NCI-H526 treated with DMSO at 0.1 percent for 48 hours (cell line): ENCODE data around the gene PPHLN1.

ENCODE experiments used
- DNase-seq: peaks from one replicate; lab custom pipeline; 2025; lab: John Stamatoyannopoulos, UW

Gene PPHLN1

DNA sequence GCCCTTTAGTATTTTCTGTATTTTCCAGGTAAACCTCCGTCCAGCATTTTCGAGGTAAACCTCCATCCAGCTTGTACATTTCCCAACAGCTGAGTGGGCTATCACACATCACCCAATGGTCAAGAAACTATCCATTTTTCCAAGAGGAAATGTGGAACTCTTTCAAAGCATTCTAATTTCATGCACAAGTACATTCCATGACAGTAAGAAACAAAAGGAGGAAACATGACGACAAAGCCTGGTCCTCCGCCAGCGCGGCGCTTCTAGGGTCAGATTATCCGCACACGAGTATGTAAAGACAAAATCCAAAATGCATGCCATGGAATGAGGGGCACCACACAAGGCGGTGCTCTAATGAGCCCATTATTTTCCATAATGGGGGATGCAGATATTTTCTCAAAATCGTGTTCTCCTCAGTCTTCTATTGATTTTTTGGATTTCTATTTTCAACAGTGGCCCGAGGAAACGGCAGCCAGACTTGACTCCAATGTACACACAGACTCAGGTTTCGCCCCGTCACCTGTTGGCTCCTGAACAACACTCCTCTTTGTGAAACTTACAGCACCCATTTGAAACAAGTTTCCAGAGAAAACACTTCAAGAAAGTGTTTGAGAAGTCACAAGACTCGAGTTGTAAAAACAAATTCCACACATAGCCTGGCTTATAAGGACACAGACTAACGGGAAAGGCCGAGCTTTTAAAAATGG is 156.2 kb downstream of the PPHLN1 start:
- no peak for DNase-seq

DNA sequence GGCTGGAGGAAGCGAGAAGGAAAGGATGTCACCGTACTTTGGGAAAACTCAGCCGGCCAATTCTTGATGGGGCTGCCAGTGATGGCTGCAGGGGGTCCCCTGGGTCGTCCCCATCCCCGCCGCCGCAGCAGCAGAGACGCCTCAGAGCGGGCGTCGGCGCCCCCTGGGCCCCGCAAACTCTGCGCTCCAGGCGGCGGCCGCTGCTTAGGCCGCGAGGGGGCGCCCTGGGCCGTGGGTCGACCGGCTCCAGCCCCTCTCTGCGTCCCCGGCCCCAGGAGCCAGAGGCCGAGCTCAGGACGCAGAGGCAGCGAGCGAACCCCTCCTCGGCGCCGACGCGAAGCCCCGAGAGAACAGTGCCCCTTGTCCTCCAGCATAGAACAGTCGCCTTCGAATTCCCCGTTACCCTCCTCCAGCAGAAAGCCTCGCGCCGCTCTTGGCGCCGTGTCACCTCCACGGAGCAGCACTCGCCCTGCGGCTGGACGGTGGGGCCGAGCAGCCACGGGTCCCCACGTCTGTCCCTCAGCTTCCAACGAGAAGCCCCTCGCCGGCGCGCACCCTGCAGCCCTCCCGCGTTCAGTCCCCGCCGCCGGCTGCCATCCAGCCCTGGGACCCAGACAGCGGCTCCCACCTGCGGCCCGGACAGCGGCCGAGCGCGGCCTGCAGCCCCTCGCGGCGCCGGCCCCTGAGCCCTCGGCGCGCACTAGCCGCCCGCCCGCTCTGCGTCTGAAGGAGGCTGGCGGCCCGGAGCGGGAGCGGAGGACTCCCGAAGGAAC is 157.0 kb downstream of the PPHLN1 start:
- peak; percentile 22 for DNase-seq

DNA sequence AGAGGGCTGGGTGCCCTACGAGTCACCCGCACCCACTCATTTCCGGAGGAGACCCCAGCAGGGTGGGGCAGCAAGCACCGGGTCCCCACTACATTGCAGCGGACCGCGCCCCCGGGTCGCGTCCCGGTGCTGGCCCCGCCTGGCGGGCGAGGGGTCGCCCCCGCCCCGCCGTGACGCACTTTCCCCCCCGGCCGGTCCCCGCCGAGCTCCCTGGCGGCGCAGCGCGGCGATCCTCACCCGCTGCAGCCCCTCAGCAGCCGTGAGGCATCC is 157.5 kb downstream of the PPHLN1 start:
- no peak for DNase-seq

DNA sequence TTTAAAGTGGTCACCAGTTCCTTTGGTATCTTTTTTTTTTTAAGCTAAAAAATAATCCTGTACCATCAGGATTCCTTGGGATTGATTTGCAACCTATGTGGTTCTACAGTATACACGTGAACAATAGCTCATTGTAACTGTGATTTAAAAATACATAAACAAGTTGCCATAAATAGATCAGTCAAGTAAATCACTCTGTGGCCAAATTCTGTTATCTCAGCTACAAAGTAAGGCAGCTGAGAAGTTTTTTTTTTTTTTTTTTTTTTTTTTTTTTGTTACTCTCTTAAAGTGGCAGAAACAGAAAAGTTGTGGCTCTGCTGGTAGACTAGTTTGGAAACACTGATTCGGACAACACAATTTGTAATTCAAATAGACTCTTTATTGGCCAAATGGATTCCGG is 159.0 kb downstream of the PPHLN1 start:
- no peak for DNase-seq

DNA sequence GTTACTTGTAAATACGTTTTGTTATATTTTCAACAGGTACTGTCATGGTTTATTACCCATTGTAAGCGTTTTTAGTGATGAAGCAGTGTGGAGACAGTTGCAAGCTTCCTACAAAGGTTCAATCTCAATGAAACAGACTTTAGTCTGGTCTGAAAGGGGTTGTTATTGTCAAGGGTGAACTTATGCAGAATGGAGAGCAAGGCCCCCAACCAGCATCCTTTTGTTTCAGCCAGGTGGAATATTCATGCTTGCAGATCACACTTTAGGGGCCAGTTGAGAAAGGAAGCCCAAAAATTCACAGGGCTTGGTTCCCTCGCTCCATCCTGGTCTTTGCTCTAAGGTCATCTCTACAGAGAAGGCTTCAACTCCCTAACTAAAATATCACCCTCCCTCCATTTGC is 159.9 kb downstream of the PPHLN1 start:
- no peak for DNase-seq

DNA sequence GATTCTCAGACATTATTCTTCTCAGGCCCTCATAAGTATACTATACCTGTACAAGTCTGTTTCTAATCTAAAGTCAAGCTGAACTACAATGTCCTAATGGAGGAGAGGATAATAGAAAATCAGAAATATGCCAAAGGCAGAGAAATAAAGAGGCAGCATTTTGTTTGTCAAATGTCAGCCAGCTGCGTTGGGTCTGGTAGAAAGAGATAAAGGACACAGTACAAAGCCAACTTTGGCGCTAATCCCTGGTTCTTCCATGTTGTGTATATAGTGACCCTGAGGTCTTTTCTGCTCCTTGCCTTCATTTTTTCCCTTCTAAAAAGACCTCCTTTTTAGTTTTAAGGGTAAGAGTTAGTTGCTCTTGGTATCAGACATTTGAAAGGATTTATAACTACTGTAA is 160.4 kb downstream of the PPHLN1 start:
- DNase-seq, result no peak

DNA sequence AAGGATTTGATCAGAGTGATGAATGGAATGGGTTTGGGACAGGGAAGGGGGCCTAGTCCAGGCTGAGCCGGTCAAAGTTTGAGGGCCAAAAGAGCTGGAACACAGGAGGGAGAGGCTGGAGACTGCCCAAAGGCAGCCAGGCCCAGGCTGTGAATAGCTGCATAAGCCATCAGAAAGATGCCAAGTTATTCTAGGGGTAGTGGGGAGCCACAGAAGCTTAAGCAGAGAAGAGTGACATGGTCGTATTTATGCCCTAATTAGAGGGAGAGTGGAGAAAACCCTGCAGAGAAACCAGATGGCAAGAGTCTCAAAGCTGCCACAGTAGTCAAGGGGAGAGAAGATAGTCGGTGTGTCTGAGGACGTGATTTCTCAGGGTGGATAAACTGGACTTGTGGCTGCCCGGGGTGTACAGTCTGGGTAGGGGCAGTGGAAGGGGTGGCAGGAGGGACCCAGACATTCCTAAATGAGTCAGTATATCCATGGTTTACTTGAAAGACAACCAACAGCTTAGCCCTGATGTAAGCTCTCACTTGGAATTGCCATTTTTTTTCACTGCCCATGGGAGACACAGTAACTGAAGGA is 164.4 kb downstream of the PPHLN1 start:
- DNase-seq, result no peak
